Type B pancreatic cell (in vitro differentiated cells): ENCODE measurements around the gene SETD7. TPM values are rescaled to one million over a fixed set of nuclear protein-coding genes. Genes with fewer than 3 reads are reported as not detected.

Experiments
- DNase-seq: peaks from one replicate; pipeline ENCODE4 v3.0.0; 2021; ENCODE audit warnings: mixed read lengths; ENCODE audit not compliant: unreplicated experiment; ENCODE audit errors: extremely low spot score
- H3K27ac Mint-ChIP-seq: 2 replicates; pipeline ENCODE4 v1.8.0; 2021; ENCODE audit warnings: mild to moderate bottlenecking, mixed read lengths
- H3K27me3 Mint-ChIP-seq: 2 replicates; pipeline ENCODE4 v1.8.0; 2021; ENCODE audit warnings: mixed read lengths
- H3K36me3 Mint-ChIP-seq: 2 replicates; pipeline ENCODE4 v1.8.0; 2021; ENCODE audit warnings: mixed read lengths
- H3K4me1 Mint-ChIP-seq: one replicate; pipeline ENCODE4 v1.8.0; 2021; ENCODE audit warnings: mixed read lengths; ENCODE audit not compliant: unreplicated experiment
- H3K4me3 Mint-ChIP-seq: 2 replicates; pipeline ENCODE4 v1.8.0; 2021; ENCODE audit warnings: mild to moderate bottlenecking, mixed read lengths
- H3K9me3 Mint-ChIP-seq: 2 replicates; pipeline ENCODE4 v1.8.0; 2021; ENCODE audit warnings: mixed read lengths
- CTCF ChIP-seq: fragments of 200-600 bp; sonication (generic); conservative IDR thresholded peaks from 2 replicates; pipeline ENCODE4 v1.5.0; 2021; ENCODE audit warnings: antibody characterized with exemption, mild to moderate bottlenecking
- total RNA-seq: library from RNA; stranded (reverse); gene quantifications from 2 replicates; pipeline ENCODE4 v1.2.1, GENCODE V29; 2021; ENCODE audit warnings: low replicate concordance

The SETD7 gene
- total RNA-seq, 1 donor from 2014 or later, result 17.0 TPM

GRCh38 chr4:139515531-139515958 is 40.5 kb downstream of the SETD7 start:
- no peak overlapping the region for H3K27ac Mint-ChIP-seq
- TF ChIP-seq CTCF, result no peak
- H3K4me1 Mint-ChIP-seq, result no peaks in the 10 kb centered on the region
- H3K9me3 Mint-ChIP-seq, result no peaks in the 10 kb centered on the region
- no peaks in the 10 kb centered on the region for H3K27me3 Mint-ChIP-seq
- H3K36me3 Mint-ChIP-seq, result peaks cover 38% of the 10 kb centered on the region
- no peak for DNase-seq
- no peak overlapping the region for H3K4me3 Mint-ChIP-seq

DNA sequence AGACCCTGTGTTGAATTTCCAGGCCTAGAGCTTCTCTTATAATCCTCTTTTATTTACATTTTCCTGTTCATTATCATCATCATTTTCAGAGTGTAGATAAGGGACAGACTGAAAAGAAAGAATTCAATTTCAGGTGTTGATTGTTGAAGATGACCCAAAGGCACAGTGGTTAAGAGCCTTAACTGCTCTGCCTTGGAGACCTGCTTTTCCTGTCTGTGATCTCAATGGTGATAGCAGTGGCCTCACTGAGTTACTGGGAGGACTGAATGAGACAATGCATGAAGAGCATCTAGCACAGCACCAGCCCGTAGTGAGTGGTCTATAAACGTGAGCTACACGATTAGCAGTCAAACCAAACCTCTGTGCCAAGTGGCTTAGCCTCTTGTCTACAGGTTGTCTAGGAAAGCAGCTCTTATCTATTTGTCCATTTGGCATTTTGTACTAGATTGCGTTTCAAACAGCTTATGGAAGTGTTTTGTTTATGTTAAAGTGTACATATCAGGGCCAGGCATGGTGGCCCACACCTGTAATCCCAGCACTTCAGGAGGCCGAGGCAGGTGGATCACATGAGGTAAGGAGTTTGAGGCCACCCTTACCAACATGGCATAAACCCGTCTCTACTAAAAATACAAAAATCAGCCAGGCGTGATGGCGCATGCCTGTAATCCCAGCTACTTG is 41.5 kb downstream of the SETD7 start:
- H3K36me3 Mint-ChIP-seq, result peaks cover 33% of the 10 kb centered on the region
- H3K27ac Mint-ChIP-seq, result peak overlapping the region; percentile 60
- no peaks in the 10 kb centered on the region for H3K9me3 Mint-ChIP-seq
- H3K27me3 Mint-ChIP-seq, result no peaks in the 10 kb centered on the region
- no peak for DNase-seq
- TF ChIP-seq CTCF, result no peak
- no peak overlapping the region for H3K4me3 Mint-ChIP-seq
- no peaks in the 10 kb centered on the region for H3K4me1 Mint-ChIP-seq

GRCh38 chr4:139511320-139511719 is 44.7 kb downstream of the SETD7 start:
- no peak overlapping the region for H3K27ac Mint-ChIP-seq
- peaks cover 28% of the 10 kb centered on the region for H3K36me3 Mint-ChIP-seq
- no peak overlapping the region for H3K4me3 Mint-ChIP-seq
- H3K9me3 Mint-ChIP-seq, result no peaks in the 10 kb centered on the region
- no peaks in the 10 kb centered on the region for H3K4me1 Mint-ChIP-seq
- TF ChIP-seq CTCF, result no peak
- DNase-seq, result no peak
- no peaks in the 10 kb centered on the region for H3K27me3 Mint-ChIP-seq

GRCh38 chr4:139509727-139510410 is 46.1 kb downstream of the SETD7 start:
- H3K27ac Mint-ChIP-seq, result no peak overlapping the region
- no peak overlapping the region for H3K4me3 Mint-ChIP-seq
- no peaks in the 10 kb centered on the region for H3K9me3 Mint-ChIP-seq
- peak; percentile 37 for TF ChIP-seq CTCF
- no peaks in the 10 kb centered on the region for H3K4me1 Mint-ChIP-seq
- H3K36me3 Mint-ChIP-seq, result peaks cover 21% of the 10 kb centered on the region
- no peak for DNase-seq
- no peaks in the 10 kb centered on the region for H3K27me3 Mint-ChIP-seq

- no peaks in the 10 kb centered on the region for H3K27me3 Mint-ChIP-seq
These were observed 47.3 kb downstream of the SETD7 start for GRCh38 chr4:139508581-139509237.

More at GRCh38 chr4:139508581-139509237, 47.3 kb downstream of the SETD7 start:
- peaks cover 16% of the 10 kb centered on the region for H3K36me3 Mint-ChIP-seq
- no peaks in the 10 kb centered on the region for H3K9me3 Mint-ChIP-seq
- H3K27ac Mint-ChIP-seq, result no peak overlapping the region
- TF ChIP-seq CTCF, result no peak
- H3K4me3 Mint-ChIP-seq, result no peak overlapping the region
- H3K4me1 Mint-ChIP-seq, result no peaks in the 10 kb centered on the region
- DNase-seq, result no peak
